H1 (cell line): ENCODE data around the gene HMGN2.

Source experiments
- ATF3 ChIP-seq: IDR thresholded peaks from 2 replicates; pipeline ENCODE4 v1.6.1; 2011; ENCODE audit warnings: low read depth, mild to moderate bottlenecking, low read length; ENCODE audit not compliant: insufficient read depth
- EP300 ChIP-seq, 2 experiments: IDR thresholded peaks; 1 replicate in 1 of 2; 2 replicates in 1 of 2; pipeline ENCODE4 v1.6.1; 2011 to 2012; ENCODE audit warnings: low read depth in 2 of 2, low read length in 2 of 2, mild to moderate bottlenecking in 2 of 2, borderline replicate concordance in 1 of 2, inconsistent platforms in 1 of 2, moderate library complexity in 1 of 2
- JUND ChIP-seq: IDR thresholded peaks from 2 replicates; pipeline ENCODE4 v1.6.1; 2011; ENCODE audit warnings: mild to moderate bottlenecking, improper control_type of control experiment, low read length
- KDM5A ChIP-seq: fragments of 200-600 bp; IDR thresholded peaks from 2 replicates; pipeline ENCODE4 v1.7.1; 2012; ENCODE audit warnings: mild to moderate bottlenecking, low read length, inconsistent platforms, mixed read lengths
- POLR2A ChIP-seq, 2 experiments: IDR thresholded peaks; 1 replicate in 1 of 2; 2 replicates in 1 of 2; pipeline ENCODE4 v1.6.1; 2011; ENCODE audit warnings: low read depth in 2 of 2, low read length in 2 of 2, mild to moderate bottlenecking in 2 of 2; ENCODE audit errors: control extremely low read depth in 1 of 2
- RAD21 ChIP-seq, 2 experiments: IDR thresholded peaks in 1 of 2; conservative IDR thresholded peaks in 1 of 2; 2 replicates each; pipeline ENCODE4 v1.6.1; 2011; ENCODE audit warnings: low read depth in 2 of 2, low read length in 2 of 2, improper control_type of control experiment in 1 of 2, inconsistent platforms in 1 of 2, mild to moderate bottlenecking in 1 of 2, moderate library complexity in 1 of 2
- SAP30 ChIP-seq: fragments of 300-600 bp; sonication (generic); IDR thresholded peaks from 2 replicates; pipeline ENCODE4 v1.7.1; 2012; ENCODE audit warnings: low read length, moderate library complexity, mild to moderate bottlenecking, inconsistent platforms; ENCODE audit not compliant: insufficient read depth, insufficient replicate concordance
- TF ChIP-seq, protein P1 (sequence below), 3 experiments: IDR thresholded peaks; 1 replicate in 2 of 3; 2 replicates in 1 of 3; pipeline versions ENCODE4 v1.5.1 to v1.6.1; 2011; ENCODE audit warnings: low read length in 3 of 3, mild to moderate bottlenecking in 3 of 3, inconsistent platforms in 2 of 3, low read depth in 1 of 3, moderate library complexity in 1 of 3; ENCODE audit not compliant: insufficient read depth in 1 of 3; ENCODE audit errors: control extremely low read depth in 1 of 3

- TF ChIP-seq ATF3 (no peak), RAD21 (IDR thresholded peaks at IDR 0.05 in 1 of 2, conservative IDR thresholded peaks at IDR 0.05 in 1 of 2; ENCODE audit: low read depth in 2 of 2, low read length in 2 of 2) (no peak), EP300 (IDR thresholded peaks at IDR 0.05; ENCODE audit: borderline replicate concordance in 1 of 2, low read depth in 2 of 2, low read length in 2 of 2) (no peak), POLR2A (IDR thresholded peaks at IDR 0.05; ENCODE audit: control extremely low read depth in 1 of 2, low read depth in 2 of 2, low read length in 2 of 2) (no peak), SAP30 (no peak), KDM5A (no peak), JUND (no peak)
- TF ChIP-seq, protein P1, sequence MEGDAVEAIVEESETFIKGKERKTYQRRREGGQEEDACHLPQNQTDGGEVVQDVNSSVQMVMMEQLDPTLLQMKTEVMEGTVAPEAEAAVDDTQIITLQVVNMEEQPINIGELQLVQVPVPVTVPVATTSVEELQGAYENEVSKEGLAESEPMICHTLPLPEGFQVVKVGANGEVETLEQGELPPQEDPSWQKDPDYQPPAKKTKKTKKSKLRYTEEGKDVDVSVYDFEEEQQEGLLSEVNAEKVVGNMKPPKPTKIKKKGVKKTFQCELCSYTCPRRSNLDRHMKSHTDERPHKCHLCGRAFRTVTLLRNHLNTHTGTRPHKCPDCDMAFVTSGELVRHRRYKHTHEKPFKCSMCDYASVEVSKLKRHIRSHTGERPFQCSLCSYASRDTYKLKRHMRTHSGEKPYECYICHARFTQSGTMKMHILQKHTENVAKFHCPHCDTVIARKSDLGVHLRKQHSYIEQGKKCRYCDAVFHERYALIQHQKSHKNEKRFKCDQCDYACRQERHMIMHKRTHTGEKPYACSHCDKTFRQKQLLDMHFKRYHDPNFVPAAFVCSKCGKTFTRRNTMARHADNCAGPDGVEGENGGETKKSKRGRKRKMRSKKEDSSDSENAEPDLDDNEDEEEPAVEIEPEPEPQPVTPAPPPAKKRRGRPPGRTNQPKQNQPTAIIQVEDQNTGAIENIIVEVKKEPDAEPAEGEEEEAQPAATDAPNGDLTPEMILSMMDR (IDR thresholded peaks at IDR 0.05; ENCODE audit: control extremely low read depth in 1 of 3, insufficient read depth in 1 of 3, low read depth in 1 of 3, low read length in 3 of 3): no peak
Observed at GRCh38 chr1:26493938-26494337, 21.7 kb downstream of the HMGN2 start.
